Mesenchymal stem cell (in vitro differentiated cells and primary cell): ENCODE results near the gene KCNE4.

Experiments
- DNase-seq: peaks from one replicate; pipeline ENCODE4 v3.0.0-alpha.2; 2013
- H2AFZ ChIP-seq: one replicate; pipeline ENCODE4 v1.6.1; 2013; ENCODE audit warnings: low read depth, mild to moderate bottlenecking, control low read depth, inconsistent platforms, low read length, moderate library complexity
- H2AK5ac ChIP-seq: 2 replicates; pipeline ENCODE4 v1.6.1; 2013; ENCODE audit warnings: low read length, moderate library complexity, mild to moderate bottlenecking, inconsistent platforms; ENCODE audit not compliant: severe bottlenecking
- H2BK120ac ChIP-seq: one replicate; pipeline ENCODE4 v1.6.1; 2013; ENCODE audit warnings: low read depth, mild to moderate bottlenecking, inconsistent platforms, low read length, moderate library complexity
- H2BK12ac ChIP-seq, 2 experiments: one replicate each; pipeline ENCODE4 v1.6.1; 2013; ENCODE audit warnings: inconsistent platforms in 2 of 2, low read length in 2 of 2, mild to moderate bottlenecking in 2 of 2, moderate library complexity in 2 of 2, control low read depth in 1 of 2
- H2BK15ac ChIP-seq: one replicate; pipeline ENCODE4 v1.6.1; 2013; ENCODE audit warnings: mild to moderate bottlenecking, low read depth, inconsistent platforms; ENCODE audit not compliant: poor library complexity, severe bottlenecking
- H2BK5ac ChIP-seq: 2 replicates; pipeline ENCODE4 v1.6.1; 2013; ENCODE audit warnings: low read depth, mild to moderate bottlenecking, low read length, control low read depth, inconsistent platforms; ENCODE audit not compliant: poor library complexity, severe bottlenecking
- H3K14ac ChIP-seq, 2 experiments: one replicate each; pipeline ENCODE4 v1.6.1; 2013; ENCODE audit warnings: inconsistent platforms in 2 of 2, low read length in 2 of 2, control low read depth in 1 of 2, mild to moderate bottlenecking in 1 of 2, moderate library complexity in 1 of 2
- H3K18ac ChIP-seq, 2 experiments: one replicate each; pipeline ENCODE4 v1.6.1; 2013; ENCODE audit warnings: inconsistent platforms in 2 of 2, low read length in 2 of 2, control low read depth in 1 of 2, low read depth in 1 of 2, mild to moderate bottlenecking in 1 of 2
- H3K23ac ChIP-seq, 2 experiments: one replicate each; pipeline ENCODE4 v1.6.1; 2013; ENCODE audit warnings: inconsistent platforms in 2 of 2, low read length in 2 of 2, mild to moderate bottlenecking in 2 of 2, moderate library complexity in 2 of 2, control low read depth in 1 of 2
- H3K27ac ChIP-seq: 2 replicates; pipeline ENCODE4 v1.5.1; 2013; ENCODE audit warnings: mild to moderate bottlenecking, moderate library complexity, low read length, control low read depth, inconsistent platforms; ENCODE audit not compliant: poor library complexity, severe bottlenecking
- H3K27me3 ChIP-seq, 2 experiments: 2 replicates each; pipeline versions ENCODE4 v1.6.1 to v1.7.0; 2013; ENCODE audit warnings: low read length in 2 of 2, mild to moderate bottlenecking in 2 of 2, moderate library complexity in 2 of 2, control low read depth in 1 of 2, inconsistent platforms in 1 of 2; ENCODE audit not compliant: control insufficient read depth in 1 of 2, insufficient read depth in 1 of 2
- H3K36me3 ChIP-seq, 2 experiments: 2 replicates each; pipeline versions ENCODE4 v1.6.1 to v1.7.0; 2013; ENCODE audit warnings: low read length in 2 of 2, control low read depth in 1 of 2, inconsistent platforms in 1 of 2, low read depth in 1 of 2, mild to moderate bottlenecking in 1 of 2; ENCODE audit not compliant: insufficient read depth in 2 of 2, control insufficient read depth in 1 of 2
- H3K4ac ChIP-seq, 2 experiments: one replicate each; pipeline ENCODE4 v1.6.1; 2013; ENCODE audit warnings: inconsistent platforms in 2 of 2, low read length in 2 of 2, mild to moderate bottlenecking in 2 of 2, moderate library complexity in 2 of 2, control low read depth in 1 of 2, low read depth in 1 of 2
- H3K4me1 ChIP-seq: 2 replicates; pipeline ENCODE4 v1.6.1; 2013; ENCODE audit warnings: low read depth, low read length, control low read depth; ENCODE audit not compliant: control insufficient read depth, insufficient read depth
- H3K4me2 ChIP-seq: 2 replicates; pipeline ENCODE4 v1.6.1; 2013; ENCODE audit warnings: low read length, mild to moderate bottlenecking, inconsistent platforms; ENCODE audit not compliant: poor library complexity, severe bottlenecking
- H3K4me3 ChIP-seq, 2 experiments: 2 replicates each; pipeline versions ENCODE4 v1.5.1 to v1.7.0; 2013; ENCODE audit warnings: low read length in 2 of 2, mild to moderate bottlenecking in 2 of 2, control low read depth in 1 of 2, low read depth in 1 of 2; ENCODE audit not compliant: insufficient read depth in 1 of 2
- H3K79me1 ChIP-seq: replicated peaks from 2 replicates; pipeline ENCODE4 v1.6.1; 2013; ENCODE audit warnings: mild to moderate bottlenecking, control low read depth, low read length, inconsistent platforms; ENCODE audit not compliant: poor library complexity, severe bottlenecking
- H3K9ac ChIP-seq: 2 replicates; pipeline ENCODE4 v1.7.0; 2013; ENCODE audit warnings: mild to moderate bottlenecking, low read length, moderate library complexity
- H3K9me3 ChIP-seq: 2 replicates; pipeline ENCODE4 v1.7.0; 2013; ENCODE audit warnings: mild to moderate bottlenecking, low read length; ENCODE audit not compliant: control insufficient read depth
- H4K8ac ChIP-seq: one replicate; pipeline ENCODE4 v1.6.1; 2013; ENCODE audit warnings: inconsistent platforms, mild to moderate bottlenecking, low read length, moderate library complexity
- H4K91ac ChIP-seq: one replicate; pipeline ENCODE4 v1.6.1; 2013; ENCODE audit warnings: mild to moderate bottlenecking, low read length, inconsistent platforms
- WGBS: methylation state at CpG from one replicate; pipeline ENCODE4 v1.1.7; 2013; ENCODE audit warnings: mixed read lengths; 5-methylcytosine and 5-hydroxymethylcytosine counted together

KCNE4 gene

GRCh38 chr2:223041527-223042109, 10.4 kb upstream of the KCNE4 start:
- Histone ChIP-seq H3K27me3 (no peaks in the 10 kb centered on the region), H2BK120ac (no peak overlapping the region), H4K8ac (peak overlapping the region; percentile 37), H3K27ac (peak overlapping the region; percentile 75), H3K9me3 (no peaks in the 10 kb centered on the region), H3K4ac (no peak overlapping the region), H4K91ac (no peak overlapping the region), H2BK12ac (no peak overlapping the region), H3K4me3 (no peak overlapping the region), H3K14ac (no peak overlapping the region), H3K23ac (no peak overlapping the region), H3K9ac (peak overlapping the region; percentile 60), H3K4me1 (peaks cover 6% of the 10 kb centered on the region), H2AFZ (no peak overlapping the region), H3K36me3 (no peaks in the 10 kb centered on the region), H2BK15ac (no peak overlapping the region), H2BK5ac (no peak overlapping the region), H2AK5ac (no peak overlapping the region), H3K4me2 (peak overlapping the region; percentile 37), H3K18ac (no peak overlapping the region), H3K79me1 (no peaks in the 10 kb centered on the region)
- WGBS: 0% methylated on average over 4 of the region's 4 CpGs
- DNase-seq: peak; percentile 99

DNA sequence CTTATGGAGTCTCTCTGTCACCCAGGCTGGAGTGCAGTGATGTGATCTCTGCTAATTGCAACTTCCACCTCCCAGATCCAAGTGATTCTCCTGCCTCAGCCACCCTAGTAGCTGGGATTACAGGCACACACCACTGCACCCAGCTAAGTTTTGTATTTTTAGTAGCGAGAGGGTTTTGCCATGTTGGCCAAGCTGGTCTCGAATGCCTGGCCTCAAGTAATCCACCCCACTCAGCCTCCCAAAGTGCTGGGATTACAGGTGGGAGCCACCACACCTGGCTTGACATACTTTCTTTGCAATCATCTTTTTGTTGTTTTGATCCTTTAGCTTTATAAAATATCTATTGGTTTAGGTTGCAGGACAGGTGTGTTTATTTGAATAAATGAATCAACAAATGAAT, 9.7 kb upstream of the KCNE4 start:
- 96% methylated on average over 2 of the region's 2 CpGs for WGBS
- peak overlapping the region; percentile 70 to 92 for H3K4ac ChIP-seq

GRCh38 chr2:223042704-223043118, 9.3 kb upstream of the KCNE4 start:
- H3K4me1 ChIP-seq: peaks cover 8% of the 10 kb centered on the region
- H3K36me3 ChIP-seq: no peaks in the 10 kb centered on the region
- H2AFZ ChIP-seq: no peak overlapping the region
- H3K9ac ChIP-seq: peak overlapping the region; percentile 10
- H3K4me3 ChIP-seq: no peak overlapping the region
- H3K27ac ChIP-seq: peak overlapping the region; percentile 24
- H3K4ac ChIP-seq: peak overlapping the region; percentile 21 to 29
- H2AK5ac ChIP-seq: no peak overlapping the region
- no peak overlapping the region for H3K4me2 ChIP-seq
- H2BK12ac ChIP-seq: peak overlapping the region; percentile 83 to 93
- WGBS: 76% methylated on average over 1 of the region's 1 CpG
- H3K18ac ChIP-seq: peak overlapping the region; percentile 67 to 79
- H3K9me3 ChIP-seq: no peaks in the 10 kb centered on the region
- peak overlapping the region; percentile 66 for H4K91ac ChIP-seq
- H3K23ac ChIP-seq: no peak overlapping the region
- H2BK5ac ChIP-seq: no peak overlapping the region
- peak; percentile 50 for DNase-seq
- no peaks in the 10 kb centered on the region for H3K27me3 ChIP-seq
- H2BK15ac ChIP-seq: no peak overlapping the region
- H3K79me1 ChIP-seq: no peaks in the 10 kb centered on the region
- peak overlapping the region; percentile 75 for H2BK120ac ChIP-seq
- peak overlapping the region in 1 of 2 experiments; percentile 23 for H3K14ac ChIP-seq
- H4K8ac ChIP-seq: peak overlapping the region; percentile 83

More for the DNA sequence above, 9.7 kb upstream of the KCNE4 start:
- H2AK5ac ChIP-seq: peak overlapping the region; percentile 15
- H3K14ac ChIP-seq: peak overlapping the region in 1 of 2 experiments; percentile 11
- no peak overlapping the region for H3K4me2 ChIP-seq
- no peak overlapping the region for H3K9ac ChIP-seq
- no peaks in the 10 kb centered on the region for H3K9me3 ChIP-seq
- H3K36me3 ChIP-seq: no peaks in the 10 kb centered on the region
- DNase-seq: no peak
- H4K91ac ChIP-seq: peak overlapping the region; percentile 34
- H4K8ac ChIP-seq: peak overlapping the region; percentile 79
- no peak overlapping the region for H2BK5ac ChIP-seq
- H3K18ac ChIP-seq: peak overlapping the region; percentile 77 to 93
- no peak overlapping the region for H3K27ac ChIP-seq
- peaks cover 6% of the 10 kb centered on the region for H3K4me1 ChIP-seq
- no peak overlapping the region for H2AFZ ChIP-seq
- H2BK15ac ChIP-seq: peak overlapping the region; percentile 65
- peak overlapping the region; percentile 70 to 98 for H2BK12ac ChIP-seq
- no peak overlapping the region for H3K23ac ChIP-seq
- no peak overlapping the region for H2BK120ac ChIP-seq
- no peaks in the 10 kb centered on the region for H3K79me1 ChIP-seq
- no peaks in the 10 kb centered on the region for H3K27me3 ChIP-seq
- no peak overlapping the region for H3K4me3 ChIP-seq

GRCh38 chr2:223043164-223043941, 8.6 kb upstream of the KCNE4 start:
- Histone ChIP-seq H3K27ac (no peak overlapping the region), H2AK5ac (no peak overlapping the region), H3K4me2 (no peak overlapping the region), H2BK5ac (no peak overlapping the region), H3K23ac (no peak overlapping the region), H3K4ac (peak overlapping the region in 1 of 2 experiments; percentile 63), H3K9me3 (no peaks in the 10 kb centered on the region), H4K8ac (peak overlapping the region; percentile 83), H3K27me3 (no peaks in the 10 kb centered on the region), H3K14ac (no peak overlapping the region), H3K18ac (peak overlapping the region; percentile 67 to 79), H2AFZ (no peak overlapping the region), H3K4me3 (no peak overlapping the region), H2BK15ac (no peak overlapping the region), H3K9ac (peak overlapping the region; percentile 10), H2BK120ac (peak overlapping the region; percentile 75), H4K91ac (no peak overlapping the region), H3K79me1 (no peaks in the 10 kb centered on the region), H3K36me3 (no peaks in the 10 kb centered on the region), H3K4me1 (peaks cover 8% of the 10 kb centered on the region), H2BK12ac (peak overlapping the region; percentile 83 to 93)
- peak; percentile 62 for DNase-seq
- WGBS: 16% methylated on average over 5 of the region's 7 CpGs
